GOT3 (cell line): Measurements from ENCODE around the gene FAXC.
"Not testable (repeated sequence)": the region's sequence is repeated elsewhere in the genome, so short reads cannot be mapped to it uniquely, and the experiment has no call there.

ENCODE experiments used
- DNase-seq: peaks from one replicate; lab custom pipeline; 2025; ENCODE audit warnings: mixed read lengths; lab: John Stamatoyannopoulos, UW

FAXC gene

GRCh38 chr6:99341862-99342455, 7.5 kb downstream of the FAXC start:
- no peak for DNase-seq

- no peak for DNase-seq
Observed at GRCh38 chr6:99338188-99338587, 11.3 kb downstream of the FAXC start.

- not testable (repeated sequence) for DNase-seq
Observed at GRCh38 chr6:99335298-99335697, 14.2 kb downstream of the FAXC start.

GRCh38 chr6:99334526-99335127, 14.8 kb downstream of the FAXC start:
- no peak for DNase-seq

GRCh38 chr6:99333068-99333467, 16.4 kb downstream of the FAXC start:
- no peak for DNase-seq

GRCh38 chr6:99331531-99331930, 17.9 kb downstream of the FAXC start:
- DNase-seq: no peak

- no peak for DNase-seq
Observed at GRCh38 chr6:99330159-99330558, 19.3 kb downstream of the FAXC start.

GRCh38 chr6:99324996-99325395, 24.5 kb downstream of the FAXC start:
- DNase-seq: no peak

- no peak for DNase-seq
Observed at GRCh38 chr6:99318566-99318965, 30.9 kb downstream of the FAXC start.

- DNase-seq: no peak
Observed at GRCh38 chr6:99312354-99312753, 37.1 kb downstream of the FAXC start.

- DNase-seq: no peak
Observed at GRCh38 chr6:99310553-99310952, 38.9 kb downstream of the FAXC start.

GRCh38 chr6:99309557-99309956, 39.9 kb downstream of the FAXC start:
- DNase-seq: no peak

- DNase-seq: no peak
Observed at GRCh38 chr6:99308788-99309187, 40.7 kb downstream of the FAXC start.

GRCh38 chr6:99307295-99307907, 42.1 kb downstream of the FAXC start:
- no peak for DNase-seq

GRCh38 chr6:99306341-99306740, 43.1 kb downstream of the FAXC start:
- no peak for DNase-seq

- DNase-seq: no peak
Observed at GRCh38 chr6:99305021-99305554, 44.4 kb downstream of the FAXC start.

- DNase-seq: no peak
Observed at GRCh38 chr6:99297415-99297814, 52.1 kb downstream of the FAXC start.

GRCh38 chr6:99297006-99297405, 52.5 kb downstream of the FAXC start:
- no peak for DNase-seq

GRCh38 chr6:99296261-99296660, 53.2 kb downstream of the FAXC start:
- DNase-seq: no peak

- DNase-seq: no peak
Observed at GRCh38 chr6:99295276-99295675, 54.2 kb downstream of the FAXC start.

GRCh38 chr6:99294786-99295185, 54.7 kb downstream of the FAXC start:
- no peak for DNase-seq

GRCh38 chr6:99289701-99290100, 59.8 kb downstream of the FAXC start:
- DNase-seq: no peak

GRCh38 chr6:99288668-99289067, 60.8 kb downstream of the FAXC start:
- no peak for DNase-seq
